ENCODE data around the gene PTPRM. TPM values are rescaled to one million over a fixed set of nuclear protein-coding genes. Genes with fewer than 3 reads are reported as not detected.

Gene PTPRM
- total and polyA plus RNA-seq, 2 experiments from 2014 or later: 1.6 to 5.3 TPM

DNA sequence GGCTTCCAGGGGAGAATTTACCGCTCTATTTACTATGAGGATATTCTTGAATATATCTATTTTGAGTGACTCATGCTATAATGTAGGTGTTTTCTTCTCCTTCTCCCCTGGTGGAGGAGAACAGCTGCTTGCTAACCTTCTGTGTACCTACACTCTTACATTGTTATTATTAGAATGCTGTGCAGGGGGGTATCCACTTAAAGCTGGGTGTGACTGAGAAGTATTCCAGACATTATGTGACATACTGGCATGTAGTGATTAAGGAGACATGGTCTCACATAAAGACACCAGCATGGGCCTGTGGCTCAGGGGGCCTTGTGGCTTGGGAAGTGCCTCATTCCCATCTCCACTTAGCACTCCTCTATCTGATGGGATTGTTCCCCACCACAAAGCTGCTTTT is 287.9 kb downstream of the PTPRM start:
- Mint-ChIP-seq H3K27me3 (ENCODE audit: insufficient read depth, low read depth, poor library complexity) (peaks cover 2% of the 10 kb centered on the region), H3K36me3 (ENCODE audit: low read depth) (no peaks in the 10 kb centered on the region; the same call in 2 of the 3 replicates), H3K4me3 (no peak overlapping the region), H3K9me3 (peaks cover 8% of the 10 kb centered on the region; the same call in 1 of the 3 replicates), H3K4me1 (no peaks in the 10 kb centered on the region), H3K27ac (no peak overlapping the region)
- Histone ChIP-seq H3K27me3 (ENCODE audit: insufficient read depth) (no peaks in the 10 kb centered on the region), H3K36me3 (ENCODE audit: insufficient read depth) (no peaks in the 10 kb centered on the region), H3K79me2 (replicated peaks; ENCODE audit: insufficient read depth) (no peaks in the 10 kb centered on the region), H3K9me2 (ENCODE audit: insufficient read depth) (no peaks in the 10 kb centered on the region), H3K4me2 (no peak overlapping the region), H3K4me3 (no peak overlapping the region), H2AFZ (no peak overlapping the region), H3K4me1 (ENCODE audit: insufficient read depth) (no peaks in the 10 kb centered on the region), H4K20me1 (replicated peaks; ENCODE audit: insufficient read depth) (no peaks in the 10 kb centered on the region), H3K27ac (ENCODE audit: low read depth) (no peak overlapping the region), H3F3A (replicated peaks; ENCODE audit: low read depth) (no peaks in the 10 kb centered on the region)
- DNase-seq (ENCODE audit: low spot score) (no peak), ATAC-seq (no peak)
- no peak for TF ChIP-seq ZNF462 (CRISPR knock-in tag; IDR thresholded peaks at IDR 0.05)
- TF ChIP-seq JUNB (IDR thresholded peaks at IDR 0.05; ENCODE audit: unreplicated experiment): no peak
- TF ChIP-seq ETS1 (IDR thresholded peaks at IDR 0.05): no peak
- no peak for TF ChIP-seq NANOG (IDR thresholded peaks at IDR 0.05; ENCODE audit: borderline replicate concordance)
- TF ChIP-seq EZH2 (IDR thresholded peaks at IDR 0.05; ENCODE audit: low read depth, unreplicated experiment): no peak
- TF ChIP-seq CTCF (conservative IDR thresholded peaks at IDR 0.05; ENCODE audit: low read depth in 2 of 2): no peak
- no peak for TF ChIP-seq REST (IDR thresholded peaks at IDR 0.05; ENCODE audit: unreplicated experiment)
- TF ChIP-seq ZNF114 (CRISPR knock-in tag; IDR thresholded peaks at IDR 0.05): no peak
- no peak for TF ChIP-seq POLR2AphosphoS5 (IDR thresholded peaks at IDR 0.05; ENCODE audit: low read depth)
- TF ChIP-seq EZH2phosphoT487 (IDR thresholded peaks at IDR 0.05; ENCODE audit: unreplicated experiment): no peak
- no peak for TF ChIP-seq STAT1 (IDR thresholded peaks at IDR 0.05; ENCODE audit: unreplicated experiment)
- no peak for TF ChIP-seq CREB1 (CRISPR knock-in tag; IDR thresholded peaks at IDR 0.05; ENCODE audit: low read depth)
- TF ChIP-seq ZNF331 (CRISPR knock-in tag; IDR thresholded peaks at IDR 0.05; ENCODE audit: low read depth): no peak
